ENCODE measurements around the gene ADGRG3.

DNA sequence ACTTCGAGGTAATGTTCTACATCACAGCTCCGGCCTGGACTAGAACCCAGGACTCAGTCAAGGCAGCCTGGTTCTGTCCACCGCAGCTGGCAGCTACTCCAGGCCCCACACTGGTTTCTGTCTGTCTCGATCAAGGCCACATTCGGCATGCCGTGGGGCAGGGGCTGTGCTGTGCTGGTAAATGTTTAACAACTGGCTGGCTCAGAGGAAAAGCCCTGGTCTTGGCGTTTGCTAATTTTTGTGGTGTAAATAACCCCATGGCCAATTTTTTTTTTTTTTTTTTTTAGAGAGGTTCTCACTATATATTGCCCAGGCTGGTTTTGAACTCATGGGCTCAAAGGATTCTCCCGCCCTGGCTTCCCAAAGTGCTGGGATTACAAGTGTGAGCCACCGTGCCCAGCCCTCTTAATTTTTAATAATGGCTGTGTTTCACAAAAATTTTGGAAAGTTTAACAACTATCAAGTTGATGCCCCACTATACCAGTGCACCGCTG is 26.2 kb downstream of the ADGRG3 start:
- no peak for TF ChIP-seq EZH2 (IDR thresholded peaks at IDR 0.05; ENCODE audit: insufficient read depth, poor library complexity, severe bottlenecking)
- no peak for TF ChIP-seq EZH2phosphoT487 (IDR thresholded peaks at IDR 0.05; ENCODE audit: insufficient read depth, low read depth)
